SK-N-SH (cell line): ENCODE results near the gene EML3. TPM values are rescaled to one million over a fixed set of nuclear protein-coding genes. Genes with fewer than 3 reads are reported as not detected.

ENCODE experiments used
- CTCF ChIA-PET: fragments of 300-600, 350-600 bp; formaldehyde crosslinking; extraction: SDS; loops from one replicate; lab custom pipeline; 2021; lab: Yijun Ruan, JAX
- POLR2A ChIA-PET: fragments of 350-600 bp; sonication (Branson Sonifier 250); formaldehyde crosslinking; extraction: SDS; loops from one replicate; lab custom pipeline; 2020; ENCODE audit warnings: antibody characterized with exemption, inconsistent platforms; lab: Yijun Ruan, JAX
- DNase-seq: peaks from one replicate; pipeline ENCODE4 v3.0.0; 2012
- H2AFZ ChIP-seq: fragments of 200-600 bp; sonication (generic); 2 replicates; pipeline ENCODE4 v1.8.1; 2016; ENCODE audit warnings: antibody characterized with exemption, mild to moderate bottlenecking, low read depth
- H3F3A ChIP-seq: fragments of 200-600 bp; sonication (generic); replicated peaks from 2 replicates; pipeline ENCODE3; 2016; ENCODE audit warnings: antibody characterized with exemption, mild to moderate bottlenecking; ENCODE audit not compliant: insufficient read depth
- H3K27ac ChIP-seq, 2 experiments: fragments of 200-500 bp in 1 of 2; fragments of 200-600 bp in 1 of 2; sonication (Bioruptor generic) in 1 of 2; sonication (generic), shearing (Covaris generic) in 1 of 2; 2 replicates each; pipeline versions ENCODE4 v1.5.1 to v1.6.1; 2014 to 2016; ENCODE audit warnings: low read depth in 2 of 2, inconsistent platforms in 1 of 2, low read length in 1 of 2, mild to moderate bottlenecking in 1 of 2, mixed read lengths in 1 of 2
- H3K27me3 ChIP-seq: fragments of 200-600 bp; sonication (generic), shearing (Covaris generic); 2 replicates; pipeline ENCODE4 v1.6.1; 2016; ENCODE audit warnings: mixed run types; ENCODE audit not compliant: insufficient read depth
- H3K36me3 ChIP-seq, 2 experiments: fragments of 200-500 bp in 1 of 2; fragments of 200-600 bp in 1 of 2; sonication (Bioruptor generic) in 1 of 2; sonication (generic) in 1 of 2; replicated peaks in 1 of 2; 2 replicates each; pipeline versions ENCODE3 to v1.5.1; 2014 to 2016; ENCODE audit warnings: low read length in 1 of 2, mild to moderate bottlenecking in 1 of 2; ENCODE audit not compliant: insufficient read depth in 2 of 2, control insufficient read depth in 1 of 2
- H3K4me1 ChIP-seq, 2 experiments: fragments of 200-500 bp in 1 of 2; fragments of 200-600 bp in 1 of 2; sonication (Bioruptor generic) in 1 of 2; sonication (generic), shearing (Covaris generic) in 1 of 2; 2 replicates each; pipeline versions ENCODE4 v1.5.1 to v1.6.1; 2014 to 2016; ENCODE audit warnings: low read depth in 1 of 2, low read length in 1 of 2, mixed run types in 1 of 2; ENCODE audit not compliant: insufficient read depth in 2 of 2, control insufficient read depth in 1 of 2
- H3K4me2 ChIP-seq: fragments of 200-600 bp; sonication (generic), shearing (Covaris generic); 2 replicates; pipeline ENCODE4 v1.6.1; 2017; ENCODE audit warnings: mixed run types
- H3K4me3 ChIP-seq, 2 experiments: fragments of 200-500 bp in 1 of 2; fragments of 200-600 bp in 1 of 2; sonication (Bioruptor generic) in 1 of 2; sonication (generic), shearing (Covaris generic) in 1 of 2; 2 replicates each; pipeline versions ENCODE4 v1.5.1 to v1.8.1; 2014 to 2016; ENCODE audit warnings: low read depth in 2 of 2, inconsistent platforms in 1 of 2, low read length in 1 of 2, mild to moderate bottlenecking in 1 of 2, mixed read lengths in 1 of 2, moderate library complexity in 1 of 2
- H3K79me2 ChIP-seq: fragments of 200-600 bp; sonication (generic); 2 replicates; pipeline ENCODE4 v1.8.1; 2017; ENCODE audit warnings: mild to moderate bottlenecking; ENCODE audit not compliant: insufficient read depth
- H3K9ac ChIP-seq: fragments of 200-600 bp; sonication (generic); 2 replicates; pipeline ENCODE4 v1.6.1; 2017; ENCODE audit warnings: mixed run types
- H3K9me2 ChIP-seq: fragments of 200-600 bp; sonication (generic); 2 replicates; pipeline ENCODE4 v1.6.1; 2017; ENCODE audit warnings: mixed run types
- H3K9me3 ChIP-seq: fragments of 200-600 bp; sonication (generic); 2 replicates; pipeline ENCODE4 v1.6.1; 2017; ENCODE audit warnings: mixed run types, mild to moderate bottlenecking, moderate library complexity
- H4K20me1 ChIP-seq: fragments of 200-600 bp; sonication (generic); 2 replicates; pipeline ENCODE4 v1.6.1; 2017; ENCODE audit warnings: mild to moderate bottlenecking, mixed run types; ENCODE audit not compliant: insufficient read depth
- CTCF ChIP-seq: fragments of 200-600 bp; sonication (generic); IDR thresholded peaks from 2 replicates; pipeline ENCODE4 v1.6.1; 2017; ENCODE audit warnings: antibody characterized with exemption, mild to moderate bottlenecking, moderate library complexity
- EP300 ChIP-seq, 2 experiments: IDR thresholded peaks; 2 replicates each; pipeline versions ENCODE4 v1.4.0 to v1.6.1; 2012; ENCODE audit warnings: borderline replicate concordance in 1 of 2, low read depth in 1 of 2, low read length in 1 of 2
- EZH2phosphoT487 ChIP-seq: fragments of 200-600 bp; sonication (generic); IDR thresholded peaks from 2 replicates; pipeline ENCODE4 v1.6.1; 2017; ENCODE audit warnings: low read depth, mixed run types, mild to moderate bottlenecking, antibody characterized with exemption, moderate library complexity, borderline replicate concordance
- FOXJ3 ChIP-seq: sonication (generic); formaldehyde crosslinking; IDR thresholded peaks from 2 replicates; pipeline ENCODE4 v1.5.1; 2020; ENCODE audit warnings: mild to moderate bottlenecking, missing genetic modification reagents
- GATA2 ChIP-seq: sonication (generic); formaldehyde crosslinking; IDR thresholded peaks from 2 replicates; pipeline ENCODE4 v1.5.0; 2020; ENCODE audit warnings: mild to moderate bottlenecking, missing genetic modification reagents
- NFIC ChIP-seq: IDR thresholded peaks from 2 replicates; pipeline ENCODE4 v1.4.0; 2012; ENCODE audit warnings: borderline replicate concordance
- POLR2AphosphoS5 ChIP-seq: IDR thresholded peaks from 2 replicates; pipeline ENCODE4 v1.6.1; 2012; ENCODE audit warnings: low read depth, low read length
- RAD21 ChIP-seq: IDR thresholded peaks from 2 replicates; pipeline ENCODE4 v1.6.1; 2012; ENCODE audit warnings: mild to moderate bottlenecking, low read length
- RCOR1 ChIP-seq: fragments of 150-350 bp; IDR thresholded peaks from 2 replicates; pipeline ENCODE4 v1.6.1; 2017; ENCODE audit warnings: antibody characterized with exemption, low read length
- REST ChIP-seq: IDR thresholded peaks from 2 replicates; pipeline ENCODE4 v1.6.1; 2012; ENCODE audit warnings: mild to moderate bottlenecking, low read depth, low read length, moderate library complexity
- RFX5 ChIP-seq: IDR thresholded peaks from 2 replicates; pipeline ENCODE4 v1.6.1; 2012; ENCODE audit warnings: mild to moderate bottlenecking, improper control_type of control experiment, low read length
- SMC3 ChIP-seq: IDR thresholded peaks from 2 replicates; pipeline ENCODE4 v1.6.1; 2012; ENCODE audit warnings: low read depth, low read length, improper control_type of control experiment
- TAF1 ChIP-seq: IDR thresholded peaks from 2 replicates; pipeline ENCODE4 v1.6.1; 2012; ENCODE audit warnings: low read depth, mild to moderate bottlenecking, low read length, moderate library complexity, borderline replicate concordance
- TCF12 ChIP-seq: IDR thresholded peaks from 2 replicates; pipeline ENCODE4 v1.4.0; 2012
- ZBTB33 ChIP-seq: IDR thresholded peaks from 2 replicates; pipeline ENCODE4 v1.4.0; 2012; ENCODE audit warnings: low read depth, borderline replicate concordance
- WGBS: methylation state at CpG from one replicate; pipeline ENCODE4 v1.1.6; 2017; ENCODE audit warnings: low lambda C conversion rate; 5-methylcytosine and 5-hydroxymethylcytosine counted together
- polyA plus RNA-seq, 3 experiments: library from polyadenylated mRNA; depleted of rRNA; stranded (reverse); fragments of >200 nt; gene quantifications; 2 replicates each; pipeline ENCODE4 v1.2.3, GENCODE V29; 2012

Gene EML3
- polyA plus RNA-seq, 1 of the 3 experiments (the other 2 are of a cell fraction): 43.0 TPM

- no peak for DNase-seq
- no peak overlapping the region for H3K4me3 ChIP-seq
- ChIA-PET CTCF (interaction anchor here (0.9 to 6.9 kb wide), 4 partner anchors 13 to 179 kb away, joined by 4 to 69 read pairs (median 6); partner anchors contain the start of genes B3GAT3 and TUT1), POLR2A (no interaction called here)
- H3K4me2 ChIP-seq: no peak overlapping the region
- H4K20me1 ChIP-seq: no peaks in the 10 kb centered on the region
- peaks cover 4 to 13% of the 10 kb centered on the region in 2 experiments; a peak in 2 of 4 replicates for H3K4me1 ChIP-seq
- H2AFZ ChIP-seq: no peak overlapping the region
- peaks cover 18% of the 10 kb centered on the region for H3F3A ChIP-seq
- 79% methylated on average over 4 of the region's 4 CpGs for WGBS
- no peak overlapping the region for H3K27ac ChIP-seq
- no peaks in the 10 kb centered on the region for H3K9me3 ChIP-seq
- H3K9me2 ChIP-seq: no peaks in the 10 kb centered on the region
- H3K79me2 ChIP-seq: peaks cover 17% of the 10 kb centered on the region; the same call in 1 of the 2 replicates
- H3K36me3 ChIP-seq: peaks cover 21 to 27% of the 10 kb centered on the region in 2 experiments
- no peaks in the 10 kb centered on the region for H3K27me3 ChIP-seq
- TF ChIP-seq NFIC (no peak), GATA2 (CRISPR knock-in tag) (no peak), TCF12 (no peak), TAF1 (no peak), FOXJ3 (CRISPR knock-in tag) (no peak), EP300 (IDR thresholded peaks at IDR 0.05; ENCODE audit: borderline replicate concordance in 1 of 2, low read depth in 1 of 2, low read length in 1 of 2) (no peak), EZH2phosphoT487 (no peak), RCOR1 (no peak), SMC3 (no peak), POLR2AphosphoS5 (no peak), RFX5 (no peak), RAD21 (no peak), CTCF (no peak), REST (no peak), ZBTB33 (no peak)
- TF ChIP-seq, all 33 proteins: peak for 0
- no peak overlapping the region for H3K9ac ChIP-seq
Measured at GRCh38 chr11:62607714-62608113, 4.9 kb downstream of the EML3 start.
